Suprapubic skin (tissue), 4 donors: ENCODE results near the gene KRT85. TPM values are rescaled to one million over a fixed set of nuclear protein-coding genes. Genes with fewer than 3 reads are reported as not detected.
"Not testable (repeated sequence)": the region's sequence is repeated elsewhere in the genome, so short reads cannot be mapped to it uniquely, and the experiment has no call there.

Source experiments
- DNase-seq, 2 donors: peaks; one replicate each; pipeline ENCODE4 v3.0.0-alpha.2; 2019; ENCODE audit warnings: low spot score in 2 of 2
- H3K27ac ChIP-seq: fragments of 200-600 bp; sonication (generic); one replicate; pipeline ENCODE4 v1.5.1; 2019
- H3K27me3 ChIP-seq: fragments of 200-600 bp; sonication (generic); one replicate; pipeline ENCODE4 v1.5.1; 2019
- H3K36me3 ChIP-seq: fragments of 200-600 bp; sonication (generic); one replicate; pipeline ENCODE4 v1.5.1; 2019
- H3K4me1 ChIP-seq: fragments of 200-600 bp; sonication (generic); one replicate; pipeline ENCODE4 v1.5.1; 2019
- H3K4me3 ChIP-seq: fragments of 200-600 bp; sonication (generic); one replicate; pipeline ENCODE4 v1.5.1; 2019; ENCODE audit warnings: mild to moderate bottlenecking
- H3K9me3 ChIP-seq: fragments of 200-600 bp; sonication (generic); one replicate; pipeline ENCODE4 v1.5.1; 2019
- CTCF ChIP-seq, 2 donors: fragments of 200-600 bp in 1 of 2; fragments of 450-650 bp in 1 of 2; sonication (generic) in 1 of 2; IDR thresholded peaks; one replicate each; pipeline ENCODE4 v1.5.1; 2016 to 2019; ENCODE audit warnings: antibody characterized with exemption in 2 of 2, mild to moderate bottlenecking in 1 of 2, moderate library complexity in 1 of 2
- EP300 ChIP-seq: sonication (generic); formaldehyde crosslinking; IDR thresholded peaks from one replicate; pipeline ENCODE4 v1.6.1; 2017; ENCODE audit warnings: antibody characterized with exemption
- POLR2A ChIP-seq, 2 donors: fragments of 450-650 bp; IDR thresholded peaks; one replicate each; pipeline ENCODE4 v1.6.1; 2017; ENCODE audit warnings: antibody characterized with exemption in 2 of 2, mild to moderate bottlenecking in 2 of 2, moderate library complexity in 2 of 2
- POLR2AphosphoS5 ChIP-seq, 3 donors: sonication (generic); formaldehyde crosslinking; IDR thresholded peaks; one replicate each; pipeline ENCODE4 v1.6.1; 2017; ENCODE audit warnings: antibody characterized with exemption in 3 of 3
- WGBS: methylation state at CpG from one replicate; pipeline ENCODE4 v1.1.5; 2018; 5-methylcytosine and 5-hydroxymethylcytosine counted together
- total RNA-seq, 4 donors: library from RNA; depleted of rRNA; stranded (reverse); fragments of >200 nt; gene quantifications; one replicate each; pipeline ENCODE4 v1.1.0, GENCODE V29; 2016

The KRT85 gene
- total RNA-seq, 4 donors from 2014 or later: 4.2 to 766 (median 96.1) TPM

- WGBS: 71% methylated on average over 11 of the region's 11 CpGs
- peaks cover 5% of the 10 kb centered on the region for H3K4me1 ChIP-seq
- H3K36me3 ChIP-seq: no peaks in the 10 kb centered on the region
- H3K27me3 ChIP-seq: peaks cover 34% of the 10 kb centered on the region
- peak in 1 of 2 donors; percentile 27 for DNase-seq
- TF ChIP-seq POLR2A (IDR thresholded peaks at IDR 0.05): no peak
- TF ChIP-seq POLR2AphosphoS5 (IDR thresholded peaks at IDR 0.05): no peak
- TF ChIP-seq CTCF (IDR thresholded peaks at IDR 0.05): no peak
- no peak for TF ChIP-seq EP300
- H3K9me3 ChIP-seq: no peaks in the 10 kb centered on the region
- no peak overlapping the region for H3K27ac ChIP-seq
- H3K4me3 ChIP-seq: no peak overlapping the region
Measured at GRCh38 chr12:52319097-52319496, 48.2 kb downstream of the KRT85 start.

- no peak overlapping the region for H3K4me3 ChIP-seq
- no peaks in the 10 kb centered on the region for H3K36me3 ChIP-seq
- peaks cover 40% of the 10 kb centered on the region for H3K27me3 ChIP-seq
- H3K4me1 ChIP-seq: peaks cover 5% of the 10 kb centered on the region
- peak in 1 of 2 donors; percentile 35 for DNase-seq
- WGBS: 89% methylated on average over 11 of the region's 11 CpGs
- no peaks in the 10 kb centered on the region for H3K9me3 ChIP-seq
- TF ChIP-seq POLR2AphosphoS5 (IDR thresholded peaks at IDR 0.05) (no peak), POLR2A (IDR thresholded peaks at IDR 0.05) (no peak), EP300 (no peak), CTCF (IDR thresholded peaks at IDR 0.05) (no peak)
- H3K27ac ChIP-seq: no peak overlapping the region
Measured at GRCh38 chr12:52318241-52318990, 48.9 kb downstream of the KRT85 start.

GRCh38 chr12:52317468-52318052, 49.7 kb downstream of the KRT85 start:
- 91% methylated on average over 7 of the region's 12 CpGs for WGBS
- Histone ChIP-seq H3K27ac (no peak overlapping the region), H3K4me3 (no peak overlapping the region), H3K4me1 (peaks cover 5% of the 10 kb centered on the region), H3K9me3 (no peaks in the 10 kb centered on the region), H3K27me3 (peaks cover 46% of the 10 kb centered on the region), H3K36me3 (no peaks in the 10 kb centered on the region)
- DNase-seq: peak; percentile 27 to 54
- no peak for TF ChIP-seq POLR2A (IDR thresholded peaks at IDR 0.05)
- no peak for TF ChIP-seq POLR2AphosphoS5 (IDR thresholded peaks at IDR 0.05)
- no peak for TF ChIP-seq CTCF (IDR thresholded peaks at IDR 0.05)
- TF ChIP-seq EP300: no peak

GRCh38 chr12:52316701-52317100, 50.6 kb downstream of the KRT85 start:
- Histone ChIP-seq H3K27ac (no peak overlapping the region), H3K27me3 (peaks cover 48% of the 10 kb centered on the region), H3K4me3 (no peak overlapping the region), H3K9me3 (no peaks in the 10 kb centered on the region), H3K36me3 (no peaks in the 10 kb centered on the region), H3K4me1 (peaks cover 5% of the 10 kb centered on the region)
- no peak for TF ChIP-seq EP300
- no peak for TF ChIP-seq POLR2A (IDR thresholded peaks at IDR 0.05)
- no peak for TF ChIP-seq POLR2AphosphoS5 (IDR thresholded peaks at IDR 0.05)
- no peak for TF ChIP-seq CTCF (IDR thresholded peaks at IDR 0.05)
- WGBS: 87% methylated on average over 11 of the region's 11 CpGs
- peak; percentile 26 to 74 for DNase-seq

GRCh38 chr12:52316290-52316689, 51.0 kb downstream of the KRT85 start:
- H3K4me1 ChIP-seq: peaks cover 3% of the 10 kb centered on the region
- H3K9me3 ChIP-seq: no peaks in the 10 kb centered on the region
- 93% methylated on average over 9 of the region's 9 CpGs for WGBS
- TF ChIP-seq EP300 (no peak), POLR2AphosphoS5 (IDR thresholded peaks at IDR 0.05) (no peak), POLR2A (IDR thresholded peaks at IDR 0.05) (no peak), CTCF (IDR thresholded peaks at IDR 0.05) (no peak)
- no peak overlapping the region for H3K4me3 ChIP-seq
- H3K27ac ChIP-seq: no peak overlapping the region
- H3K27me3 ChIP-seq: peaks cover 48% of the 10 kb centered on the region
- DNase-seq: peak; percentile 18 to 71
- no peaks in the 10 kb centered on the region for H3K36me3 ChIP-seq

GRCh38 chr12:52315721-52316120, 51.6 kb downstream of the KRT85 start:
- not testable (repeated sequence) for H3K4me3 ChIP-seq, H3K27ac ChIP-seq, H3K9me3 ChIP-seq, H3K36me3 ChIP-seq, H3K4me1 ChIP-seq
- H3K27me3 ChIP-seq: peaks cover 42% of the 10 kb centered on the region
- WGBS: 73% methylated on average over 9 of the region's 9 CpGs
- DNase-seq: peak; percentile 32 to 59
